Activated CD4-positive, alpha-beta T cell treated with anti-CD3 and anti-CD28 coated beads, Interleukin-2, amount 10 ng/mL, durations not matched to agents 7 days and 5 days (primary cell): ENCODE results near the gene ZFP36L2. TPM values are rescaled to one million over a fixed set of nuclear protein-coding genes. Genes with fewer than 3 reads are reported as not detected.
"Not testable (repeated sequence)": the region's sequence is repeated elsewhere in the genome, so short reads cannot be mapped to it uniquely, and the experiment has no call there.

ENCODE experiments used
- CTCF ChIA-PET: fragments of 350-600 bp; sonication (Branson Sonifier 250); formaldehyde crosslinking; loops from one replicate; lab custom pipeline; 2021; ENCODE audit warnings: antibody characterized with exemption; lab: Charles Lee
- POLR2A ChIA-PET: fragments of 350-600 bp; sonication (Branson Sonifier 250); formaldehyde crosslinking; loops from one replicate; lab custom pipeline; 2021; ENCODE audit warnings: antibody characterized with exemption; lab: Charles Lee
- DNase-seq: peaks from one replicate; pipeline ENCODE4 v3.0.0-alpha.2; 2020
- H3K27ac Mint-ChIP-seq: one replicate; pipeline ENCODE4 v1.8.0; 2021; ENCODE audit warnings: mild to moderate bottlenecking, moderate library complexity, mixed read lengths
- H3K27me3 Mint-ChIP-seq: one replicate; pipeline ENCODE4 v1.8.0; 2021; ENCODE audit warnings: mixed read lengths
- H3K36me3 Mint-ChIP-seq: one replicate; pipeline ENCODE4 v1.8.0; 2021; ENCODE audit warnings: low read depth, mixed read lengths
- H3K4me1 Mint-ChIP-seq: one replicate; pipeline ENCODE4 v1.8.0; 2021; ENCODE audit warnings: mixed read lengths
- H3K4me3 Mint-ChIP-seq: one replicate; pipeline ENCODE4 v1.8.0; 2021; ENCODE audit warnings: mild to moderate bottlenecking, moderate library complexity, mixed read lengths
- H3K9me3 Mint-ChIP-seq: one replicate; pipeline ENCODE4 v1.8.0; 2021; ENCODE audit warnings: mixed read lengths
- total RNA-seq, 2 experiments: library from RNA; stranded (reverse); gene quantifications; one replicate each; pipeline ENCODE4 v1.2.3, GENCODE V29; 2021

ZFP36L2 gene
- total RNA-seq, 2 experiments from 2014 or later: 210 to 228 TPM

DNA sequence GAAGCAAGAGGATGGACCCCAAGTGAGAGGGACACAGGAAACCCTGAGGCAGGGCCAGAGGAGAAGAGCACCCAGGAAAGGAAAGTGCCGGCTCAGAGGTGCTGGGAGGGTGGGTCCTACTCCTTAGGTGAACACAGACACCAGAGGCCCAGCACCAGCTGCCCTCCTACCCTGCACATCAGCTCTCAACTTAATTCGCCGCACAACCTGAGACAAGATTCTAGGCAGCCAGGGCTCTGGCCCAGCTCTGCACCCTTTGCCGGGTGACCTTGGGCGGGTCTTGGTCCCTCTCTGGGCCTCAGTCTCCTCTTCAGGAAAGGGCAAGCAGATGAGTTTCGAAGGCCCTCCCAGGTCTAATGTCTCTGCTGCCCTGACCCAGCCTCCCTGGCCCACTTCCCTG is 28.1 kb downstream of the ZFP36L2 start:
- H3K4me3 Mint-ChIP-seq: no peak overlapping the region
- H3K27ac Mint-ChIP-seq: no peak overlapping the region
- peaks cover 12% of the 10 kb centered on the region for H3K36me3 Mint-ChIP-seq
- no peak for DNase-seq
- peaks cover 56% of the 10 kb centered on the region for H3K4me1 Mint-ChIP-seq
- CTCF ChIA-PET: interaction anchor here (2.1 kb wide), 1 partner anchor 9 kb away, joined by 8 read pairs; no protein-coding TSS in a partner anchor
- H3K27me3 Mint-ChIP-seq: no peaks in the 10 kb centered on the region
- peaks cover 7% of the 10 kb centered on the region for H3K9me3 Mint-ChIP-seq
- POLR2A ChIA-PET: no interaction called here

GRCh38 chr2:43197588-43197896 is 28.9 kb downstream of the ZFP36L2 start:
- Mint-ChIP-seq H3K9me3 (peaks cover 7% of the 10 kb centered on the region), H3K27me3 (no peaks in the 10 kb centered on the region), H3K36me3 (peaks cover 12% of the 10 kb centered on the region), H3K4me1 (peaks cover 63% of the 10 kb centered on the region), H3K4me3 (no peak overlapping the region), H3K27ac (peak overlapping the region; percentile 90)
- no peak for DNase-seq
- POLR2A ChIA-PET: no interaction called here
- CTCF ChIA-PET: interaction anchor here (1.6 to 2.1 kb wide), 3 partner anchors 10 to 28 kb away, joined by 4 to 8 read pairs (median 4); no protein-coding TSS in a partner anchor

- peaks cover 7% of the 10 kb centered on the region for H3K9me3 Mint-ChIP-seq
- no peak for DNase-seq
- ChIA-PET POLR2A (no interaction called here), CTCF (interaction anchor here (0.8 to 2.1 kb wide), 5 partner anchors 10 to 34 kb away, joined by 3 to 8 read pairs (median 4); no protein-coding TSS in a partner anchor)
- peaks cover 64% of the 10 kb centered on the region for H3K4me1 Mint-ChIP-seq
- peak overlapping the region; percentile 90 for H3K27ac Mint-ChIP-seq
- peaks cover 12% of the 10 kb centered on the region for H3K36me3 Mint-ChIP-seq
- no peaks in the 10 kb centered on the region for H3K27me3 Mint-ChIP-seq
- peak overlapping the region; percentile 18 for H3K4me3 Mint-ChIP-seq
These were observed 29.4 kb downstream of the ZFP36L2 start for GRCh38 chr2:43196768-43197587.

GRCh38 chr2:43194121-43194869 is 32.1 kb downstream of the ZFP36L2 start:
- peaks cover 7% of the 10 kb centered on the region for H3K9me3 Mint-ChIP-seq
- ChIA-PET CTCF (interaction anchor here (0.7 to 4.5 kb wide), 5 partner anchors 9 to 30 kb away, joined by 3 to 28 read pairs (median 4); no protein-coding TSS in a partner anchor), POLR2A (interaction anchor here (0.6 to 1.8 kb wide), 2 partner anchors 25 to 32 kb away, joined by 4 to 6 read pairs; partner anchors contain the start of gene ZFP36L2)
- peaks cover 11% of the 10 kb centered on the region for H3K36me3 Mint-ChIP-seq
- peak overlapping the region; percentile 96 for H3K27ac Mint-ChIP-seq
- no peaks in the 10 kb centered on the region for H3K27me3 Mint-ChIP-seq
- H3K4me1 Mint-ChIP-seq: peaks cover 59% of the 10 kb centered on the region
- peak overlapping the region; percentile 90 for H3K4me3 Mint-ChIP-seq
- DNase-seq: no peak

GRCh38 chr2:43193652-43194120 is 32.7 kb downstream of the ZFP36L2 start:
- H3K4me1 Mint-ChIP-seq: peaks cover 64% of the 10 kb centered on the region
- no peaks in the 10 kb centered on the region for H3K27me3 Mint-ChIP-seq
- H3K4me3 Mint-ChIP-seq: peak overlapping the region; percentile 90
- CTCF ChIA-PET: interaction anchor here (0.7 to 4.5 kb wide), 4 partner anchors 14 to 29 kb away, joined by 3 to 28 read pairs (median 4); no protein-coding TSS in a partner anchor
- H3K27ac Mint-ChIP-seq: peak overlapping the region; percentile 96
- DNase-seq: no peak
- H3K36me3 Mint-ChIP-seq: peaks cover 11% of the 10 kb centered on the region
- peaks cover 7% of the 10 kb centered on the region for H3K9me3 Mint-ChIP-seq
- POLR2A ChIA-PET: no interaction called here

GRCh38 chr2:43192744-43193651 is 33.4 kb downstream of the ZFP36L2 start:
- POLR2A ChIA-PET: no interaction called here
- Mint-ChIP-seq H3K27ac (peak overlapping the region; percentile 96), H3K4me3 (peak overlapping the region; percentile 90), H3K9me3 (peaks cover 7% of the 10 kb centered on the region), H3K36me3 (peaks cover 11% of the 10 kb centered on the region), H3K4me1 (peaks cover 65% of the 10 kb centered on the region), H3K27me3 (no peaks in the 10 kb centered on the region)
- CTCF ChIA-PET: interaction anchor here (0.7 to 4.5 kb wide), 9 partner anchors 13 to 33 kb away, joined by 3 to 28 read pairs (median 4); partner anchors contain the start of gene ZFP36L2
- DNase-seq: no peak

DNA sequence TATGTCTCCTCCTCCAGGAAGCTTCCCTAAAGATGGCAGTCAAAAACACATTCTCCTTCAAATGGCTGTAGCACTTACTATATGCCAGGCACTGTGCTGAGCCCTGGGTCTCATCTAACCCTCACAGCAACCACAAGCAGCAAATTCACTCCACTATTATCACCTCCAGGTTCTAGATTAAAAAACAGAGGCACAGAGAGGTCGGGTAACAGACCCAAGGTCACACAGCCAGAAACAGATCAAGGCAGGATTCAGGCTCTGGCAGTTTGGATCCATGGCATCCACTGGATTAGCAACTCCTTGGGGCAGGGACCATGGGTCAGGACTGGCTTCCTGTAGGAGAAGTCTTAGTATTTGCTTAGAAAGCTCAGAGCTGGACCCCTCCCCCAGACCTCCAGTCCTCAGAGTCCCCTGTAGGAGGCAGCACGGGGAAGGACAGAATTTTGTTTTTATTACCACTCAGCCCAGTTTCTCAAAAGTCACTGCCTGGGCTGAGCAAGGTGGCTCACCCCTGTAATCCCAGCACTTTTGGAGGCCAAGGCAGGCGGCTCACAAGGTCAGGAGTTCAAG is 34.4 kb downstream of the ZFP36L2 start:
- peaks cover 3% of the 10 kb centered on the region for H3K9me3 Mint-ChIP-seq
- ChIA-PET CTCF (interaction anchor here (0.8 to 4.5 kb wide), 8 partner anchors 10 to 34 kb away, joined by 3 to 28 read pairs (median 4); partner anchors contain the start of gene ZFP36L2), POLR2A (no interaction called here)
- peak overlapping the region; percentile 77 for H3K27ac Mint-ChIP-seq
- DNase-seq: peak; percentile 47
- H3K27me3 Mint-ChIP-seq: no peaks in the 10 kb centered on the region
- H3K36me3 Mint-ChIP-seq: peaks cover 6% of the 10 kb centered on the region
- H3K4me1 Mint-ChIP-seq: peaks cover 68% of the 10 kb centered on the region
- no peak overlapping the region for H3K4me3 Mint-ChIP-seq

DNA sequence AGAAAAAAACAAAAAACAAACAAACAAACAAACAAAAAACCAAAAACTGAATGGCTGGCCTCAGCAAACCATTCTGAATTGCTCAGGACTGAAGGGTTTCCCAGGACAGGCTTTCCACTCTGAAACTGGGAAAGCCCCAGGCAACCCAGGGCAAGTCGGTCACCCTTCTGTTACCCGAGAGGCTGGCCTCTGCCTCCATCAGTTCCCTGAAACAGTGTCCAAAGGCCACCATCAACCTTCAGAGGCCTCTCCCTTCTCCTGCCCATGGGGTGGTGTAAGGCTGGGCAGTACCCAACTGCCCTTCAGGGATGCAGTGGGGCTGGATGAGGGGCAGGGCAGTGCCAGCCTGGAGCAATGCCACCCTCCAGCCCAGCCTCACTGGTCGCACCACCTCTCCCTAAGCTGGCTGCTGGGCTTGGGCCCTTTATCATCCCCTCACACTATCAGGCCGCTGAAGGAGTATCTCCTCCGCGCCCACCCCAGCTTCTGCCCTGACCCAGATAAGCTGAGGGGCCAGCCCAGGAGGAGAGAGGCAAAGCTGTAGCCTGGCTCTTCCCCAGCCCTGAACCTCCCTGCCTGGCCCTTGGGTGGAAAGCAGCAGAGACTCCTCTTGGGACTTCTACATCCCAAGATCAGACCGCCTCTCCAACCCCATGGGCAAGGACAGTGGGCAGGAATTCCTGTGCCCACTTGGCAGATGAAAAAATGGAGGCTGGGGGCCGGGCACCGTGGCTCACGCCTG is 35.9 kb downstream of the ZFP36L2 start:
- ChIA-PET POLR2A (no interaction called here), CTCF (interaction anchor here (1.0 to 2.4 kb wide), 3 partner anchors 10 to 25 kb away, joined by 3 to 9 read pairs (median 6); no protein-coding TSS in a partner anchor)
- Mint-ChIP-seq H3K4me3 (no peak overlapping the region), H3K9me3 (no peaks in the 10 kb centered on the region), H3K27me3 (no peaks in the 10 kb centered on the region), H3K4me1 (peaks cover 71% of the 10 kb centered on the region), H3K36me3 (peaks cover 2% of the 10 kb centered on the region), H3K27ac (no peak overlapping the region)
- DNase-seq: no peak

GRCh38 chr2:43189861-43190260 is 36.5 kb downstream of the ZFP36L2 start:
- POLR2A ChIA-PET, H3K36me3 Mint-ChIP-seq, H3K9me3 Mint-ChIP-seq, H3K27me3 Mint-ChIP-seq, DNase-seq, H3K27ac Mint-ChIP-seq, H3K4me3 Mint-ChIP-seq: not testable (repeated sequence)
- H3K4me1 Mint-ChIP-seq: peaks cover 72% of the 10 kb centered on the region
- CTCF ChIA-PET: interaction anchor here (2.0 kb wide), 1 partner anchor 9 kb away, joined by 9 read pairs; no protein-coding TSS in a partner anchor

- no peaks in the 10 kb centered on the region for H3K36me3 Mint-ChIP-seq
- DNase-seq: no peak
- no peaks in the 10 kb centered on the region for H3K27me3 Mint-ChIP-seq
- peaks cover 72% of the 10 kb centered on the region for H3K4me1 Mint-ChIP-seq
- POLR2A ChIA-PET: no interaction called here
- H3K9me3 Mint-ChIP-seq: no peaks in the 10 kb centered on the region
- no peak overlapping the region for H3K4me3 Mint-ChIP-seq
- H3K27ac Mint-ChIP-seq: no peak overlapping the region
- CTCF ChIA-PET: interaction anchor here (0.5 to 2.8 kb wide), 7 partner anchors 8 to 572 kb away, joined by 3 to 10 read pairs (median 3); no protein-coding TSS in a partner anchor
These were observed 37.6 kb downstream of the ZFP36L2 start for GRCh38 chr2:43188561-43189386.
